Renal cortical epithelial cell (primary cell): ENCODE data around the gene SLC30A2. TPM values are rescaled to one million over a fixed set of nuclear protein-coding genes. Genes with fewer than 3 reads are reported as not detected.
A peak's percentile ranks its signal among the peaks of the same experiment; 100 is the strongest.

Experiments used
- DNase-seq: peaks from one replicate; pipeline ENCODE4 v3.0.0-alpha.2; 2011; ENCODE audit warnings: low read depth
- total RNA-seq: library from RNA; depleted of rRNA; stranded (reverse); fragments of >200 nt; gene quantifications from 2 replicates; pipeline ENCODE4 v1.2.3, GENCODE V29; 2014

Gene SLC30A2
- total RNA-seq, 1 donor from 2014 or later: 1.1 TPM

DNA sequence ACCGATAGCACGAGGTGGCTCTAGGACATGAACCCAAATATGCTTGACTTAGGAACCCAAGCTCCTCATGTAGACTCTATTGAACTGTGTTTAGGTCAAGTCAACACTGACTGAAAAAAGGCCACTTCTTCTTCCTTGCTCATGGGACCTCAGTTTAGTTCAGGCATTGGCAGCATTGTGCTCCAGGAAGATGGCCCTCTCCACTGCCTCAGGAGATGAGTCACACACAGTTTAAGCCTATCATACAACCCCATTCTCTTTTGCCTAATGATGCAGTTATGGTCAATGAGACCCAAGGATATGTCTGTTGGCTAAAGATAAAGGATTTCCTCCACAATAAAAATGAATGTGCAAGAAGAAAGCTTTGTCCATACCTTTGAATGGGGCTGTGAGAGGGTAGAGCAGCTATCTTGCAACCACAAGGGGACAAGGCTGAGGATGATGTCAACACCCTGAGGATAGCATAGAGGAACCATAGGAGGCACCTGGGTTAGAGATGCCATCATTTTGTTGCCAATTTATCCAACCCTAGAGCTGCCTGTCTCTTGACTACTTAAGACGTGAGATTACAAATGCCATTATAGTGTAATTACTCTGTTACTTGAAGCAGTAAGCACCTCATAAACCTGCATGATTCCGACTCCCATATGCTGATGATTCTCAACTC, 24.5 kb upstream of the SLC30A2 start:
- DNase-seq: no peak

DNA sequence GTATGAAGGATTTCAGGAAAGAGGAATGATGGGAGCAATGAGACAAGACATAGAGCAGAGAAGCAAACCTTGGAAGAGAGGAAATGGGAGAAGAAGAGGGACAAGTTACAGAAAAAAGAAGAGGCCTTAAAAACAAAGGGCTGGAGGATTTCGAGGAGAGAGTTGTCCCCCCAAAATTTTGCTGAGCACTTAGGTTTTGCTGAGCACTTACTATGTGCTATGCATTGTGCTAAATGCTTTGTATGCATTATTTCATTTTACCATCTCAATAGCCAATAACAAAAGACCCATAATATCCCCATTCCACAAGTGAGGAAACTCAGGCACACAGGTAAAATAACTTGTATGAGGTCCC, 24.0 kb upstream of the SLC30A2 start:
- no peak for DNase-seq

DNA sequence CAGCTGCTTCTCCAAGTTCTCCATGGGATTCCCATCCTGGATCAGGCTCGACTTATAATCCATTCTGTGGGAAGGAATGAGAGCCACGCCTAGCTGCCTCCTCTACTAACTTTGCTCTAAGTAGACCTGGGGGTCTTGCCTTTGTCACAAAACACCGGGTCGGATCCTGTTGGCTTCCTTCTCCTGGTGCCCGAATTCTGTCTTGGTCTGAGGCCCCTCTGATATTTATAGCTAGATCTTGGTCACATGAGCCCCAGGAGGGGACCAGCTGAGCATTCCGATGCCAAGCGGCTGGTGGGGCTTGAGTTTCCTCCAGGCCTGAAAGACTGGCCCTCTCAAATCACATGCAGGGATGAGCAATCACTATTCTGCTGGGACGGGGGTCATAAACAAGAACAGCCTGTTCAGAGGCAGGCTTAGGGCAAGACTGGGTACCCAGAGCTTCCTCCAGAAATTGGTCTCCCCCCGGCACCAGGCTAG, 21.6 kb upstream of the SLC30A2 start, which contains the start of gene TRIM63:
Gene TRIM63 (minus strand): TSS at position 199 of the 480 bp plus-strand sequence. CDS start 136 bp downstream, at position 63.
- no peak for DNase-seq

DNA sequence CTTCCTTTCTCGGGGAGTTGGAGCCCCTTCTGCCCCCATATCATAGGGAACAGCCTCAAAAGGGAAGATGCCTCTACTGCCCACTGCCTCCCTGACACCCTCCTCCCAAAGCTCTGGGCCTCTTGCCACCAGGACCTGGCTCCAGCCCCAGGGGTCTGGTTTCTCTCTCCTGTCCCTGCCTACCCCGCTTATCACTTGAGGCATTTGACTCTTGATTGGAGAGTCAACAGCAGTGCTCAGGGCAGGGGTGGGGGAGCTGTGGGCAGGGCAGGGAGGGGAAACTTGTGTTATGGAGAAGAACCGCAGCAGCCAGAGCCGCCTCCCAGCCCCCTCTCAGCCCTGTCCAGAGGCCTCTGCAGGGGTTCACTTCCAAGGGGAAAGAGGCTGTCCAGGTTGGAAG, 20.9 kb upstream of the SLC30A2 start:
- no peak for DNase-seq

DNA sequence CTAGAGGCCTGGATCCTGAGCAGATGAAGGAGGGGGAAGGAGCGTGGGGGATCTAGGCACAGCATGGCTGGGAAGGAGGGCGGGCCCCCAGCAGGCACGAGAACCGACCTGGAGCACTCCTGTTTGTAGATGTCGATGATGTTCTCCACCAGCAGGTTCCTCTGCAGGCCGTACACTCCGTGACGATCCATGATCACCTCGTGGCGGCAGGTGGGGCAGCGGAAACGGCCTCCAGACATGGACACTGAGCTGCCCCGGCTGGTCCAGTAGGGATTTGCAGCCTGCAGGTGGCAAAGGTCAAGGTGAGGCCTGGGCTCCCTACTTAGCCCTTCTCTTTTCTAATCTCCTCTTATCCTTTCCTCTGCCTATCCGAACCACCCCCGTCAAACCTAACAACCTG, 20.2 kb upstream of the SLC30A2 start:
- no peak for DNase-seq

DNA sequence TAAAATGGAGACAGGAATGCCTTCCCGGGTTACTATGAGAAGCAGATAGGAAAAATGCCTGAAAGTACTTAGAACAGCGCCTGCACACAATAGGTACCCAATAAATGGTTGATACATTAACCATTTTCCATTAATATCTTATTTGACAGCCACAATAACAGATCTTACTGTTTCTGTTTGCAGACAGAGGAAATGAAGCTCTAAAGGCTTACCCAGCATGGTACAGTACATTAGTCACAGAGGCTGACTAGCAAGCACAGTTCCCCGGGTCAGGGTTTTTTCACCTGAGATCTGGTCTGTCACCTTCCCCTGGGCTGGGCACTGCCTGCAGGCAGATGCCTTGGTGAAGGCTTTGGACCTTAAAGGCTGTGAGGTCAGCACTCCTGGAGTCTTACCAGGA, 18.6 kb upstream of the SLC30A2 start:
- peak; percentile 95 for DNase-seq

DNA sequence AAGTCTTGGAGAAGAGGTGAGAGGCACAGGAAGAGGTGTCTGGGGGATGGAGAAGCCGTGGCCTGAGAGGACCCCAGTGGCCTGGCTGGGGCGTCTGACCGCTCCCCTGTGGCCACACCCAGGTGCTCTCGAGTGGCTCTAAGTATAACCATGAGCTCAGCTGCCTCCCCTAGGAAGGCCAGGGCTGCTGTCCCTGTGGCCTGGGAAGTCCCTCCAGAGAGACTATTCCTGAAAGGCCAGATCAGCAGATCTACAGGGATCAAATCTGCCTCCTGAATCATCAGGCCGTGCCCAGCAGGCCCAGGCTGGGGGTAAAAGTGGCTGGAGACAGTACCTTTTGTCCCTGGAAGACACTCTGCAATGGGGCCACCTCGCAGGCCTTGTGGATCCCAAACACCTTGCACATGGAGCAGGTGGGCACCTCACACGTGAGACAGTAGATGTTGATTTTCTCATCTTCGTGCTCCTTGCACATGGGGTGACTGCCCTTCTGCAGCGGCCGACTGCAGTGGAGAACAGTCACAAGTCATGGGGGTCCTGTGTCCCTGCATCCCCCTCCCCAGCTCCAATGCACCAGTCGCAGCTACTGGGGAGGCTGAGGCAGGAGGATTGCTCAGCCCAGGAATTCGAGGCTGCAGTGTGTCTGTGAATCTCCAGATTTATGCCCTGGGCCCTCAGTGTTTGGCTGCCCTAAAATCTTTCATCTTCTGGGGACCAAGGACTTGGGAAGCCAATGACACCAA, 15.1 kb upstream of the SLC30A2 start:
- DNase-seq: no peak

DNA sequence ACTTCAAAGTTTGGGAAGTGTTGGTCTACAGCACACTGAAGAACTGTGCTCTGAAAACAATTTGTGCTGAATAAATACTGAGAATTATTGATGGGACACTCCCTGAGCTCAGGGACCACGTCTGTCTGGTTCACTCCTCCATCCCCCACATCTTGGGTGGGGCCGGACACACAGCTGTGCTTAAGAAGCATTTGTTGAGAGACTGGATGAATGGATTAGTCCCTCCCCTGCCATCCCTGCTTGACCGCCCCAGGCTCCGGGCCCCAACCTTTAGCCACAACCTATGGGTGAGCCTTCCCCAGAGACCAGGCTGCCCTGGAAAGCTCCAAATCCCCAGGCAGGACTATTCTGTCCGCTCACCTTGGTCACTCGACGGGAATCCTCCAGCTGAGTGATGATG, 14.0 kb upstream of the SLC30A2 start:
- no peak for DNase-seq

DNA sequence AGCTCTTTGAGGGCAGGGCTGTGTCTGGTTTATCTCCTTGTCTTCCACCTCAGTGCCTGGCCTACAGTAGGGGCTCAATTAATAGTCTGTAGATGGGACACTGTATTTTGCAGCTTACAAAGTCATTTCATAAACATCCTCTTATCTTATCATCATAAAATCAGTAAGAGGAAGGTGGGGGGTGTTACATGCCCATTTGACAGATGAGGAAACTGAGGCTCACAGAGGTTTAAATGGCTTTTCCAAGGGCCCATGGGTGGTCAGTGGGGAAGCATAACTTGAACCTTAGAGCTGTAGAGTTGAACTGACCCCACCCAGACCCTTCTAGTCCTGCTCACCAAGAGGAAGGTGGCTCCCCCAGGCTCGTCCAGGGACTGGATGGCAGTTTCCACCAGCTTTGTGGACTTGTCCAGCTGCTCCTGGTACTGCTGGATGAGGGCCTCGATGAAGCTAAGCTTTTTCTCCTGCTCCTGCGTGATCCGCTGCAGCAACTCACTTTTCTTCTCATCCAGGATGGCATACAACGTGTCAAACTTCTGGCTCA, 12.2 kb upstream of the SLC30A2 start:
- no peak for DNase-seq

DNA sequence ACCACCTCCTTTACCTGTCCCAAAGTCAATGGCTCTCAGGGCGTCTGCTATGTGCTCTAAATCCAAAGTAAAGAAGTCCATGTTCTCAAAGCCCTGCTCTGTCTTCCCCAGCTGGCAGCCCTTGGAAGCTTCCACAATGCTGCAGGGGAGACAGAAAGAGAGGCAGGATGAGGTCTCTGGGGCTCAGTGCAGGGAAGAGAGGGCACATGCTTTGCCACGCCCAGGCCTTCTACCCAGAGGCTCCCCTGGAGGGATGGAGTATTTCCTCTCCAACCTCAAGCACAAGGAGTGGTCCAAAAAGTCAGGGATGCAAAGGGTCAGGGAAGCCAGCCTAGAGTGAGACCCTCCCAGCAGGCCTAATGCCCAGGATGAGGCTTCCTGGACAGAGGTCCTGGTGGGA, 11.3 kb upstream of the SLC30A2 start:
- no peak for DNase-seq

DNA sequence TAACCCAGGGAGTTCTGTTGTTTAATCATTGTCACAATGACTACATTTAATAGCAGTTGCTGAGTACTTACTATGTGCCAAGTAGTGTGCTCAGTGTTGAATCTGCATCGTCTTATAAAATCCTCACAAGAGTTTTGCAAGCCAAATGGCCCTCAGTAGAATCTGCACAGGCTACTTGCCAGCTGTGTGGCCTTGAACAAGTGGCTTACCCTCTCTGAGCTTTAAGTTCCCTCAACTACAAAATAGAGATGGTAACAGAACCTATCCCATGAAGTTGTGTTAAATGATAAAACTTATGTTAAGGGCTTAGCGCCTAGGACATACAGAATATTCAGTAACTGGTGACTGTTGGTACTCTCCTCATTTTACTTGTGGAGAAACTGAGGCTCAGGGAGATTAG, 9.1 kb upstream of the SLC30A2 start:
- DNase-seq: no peak

DNA sequence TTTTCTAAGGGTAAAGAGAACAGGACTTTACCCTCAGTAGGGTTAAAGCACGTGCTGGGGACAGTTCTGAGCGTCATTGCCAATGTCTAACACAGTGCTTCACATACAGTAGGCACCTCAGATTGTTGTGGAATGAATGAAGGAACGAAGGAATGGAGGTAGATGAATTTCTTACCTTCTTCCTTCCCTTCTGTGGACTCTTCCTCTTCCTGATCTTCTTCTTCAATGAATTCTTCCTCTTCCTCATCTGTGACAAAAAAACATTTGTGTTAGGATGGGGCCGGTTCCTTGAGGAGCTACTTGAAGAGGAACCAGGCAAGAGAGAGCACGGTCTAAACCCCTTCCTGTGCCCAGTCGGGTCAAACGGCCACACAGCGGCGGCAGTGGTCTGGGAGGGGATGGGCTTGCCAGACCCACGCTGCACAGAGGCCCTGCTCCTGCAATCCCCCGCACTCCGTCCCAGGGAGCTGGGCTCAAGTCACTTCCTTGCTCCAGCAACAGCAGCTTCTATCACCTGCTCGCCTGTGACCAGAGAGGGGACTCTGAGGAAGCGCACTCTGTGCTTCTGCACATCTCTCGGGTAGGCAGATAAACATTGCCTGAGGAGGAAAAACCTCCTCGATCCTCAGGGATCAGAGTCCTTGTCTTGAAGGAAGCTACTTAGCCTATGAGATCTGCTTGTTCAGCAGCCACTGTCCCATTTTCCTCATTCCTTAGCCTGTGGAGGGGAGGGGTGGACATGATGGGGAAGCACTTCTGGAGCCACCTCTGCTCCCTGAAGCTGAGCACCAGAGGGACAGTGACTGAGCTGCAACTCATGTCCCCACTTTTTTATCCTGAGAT, 8.0 kb upstream of the SLC30A2 start:
- DNase-seq: no peak

DNA sequence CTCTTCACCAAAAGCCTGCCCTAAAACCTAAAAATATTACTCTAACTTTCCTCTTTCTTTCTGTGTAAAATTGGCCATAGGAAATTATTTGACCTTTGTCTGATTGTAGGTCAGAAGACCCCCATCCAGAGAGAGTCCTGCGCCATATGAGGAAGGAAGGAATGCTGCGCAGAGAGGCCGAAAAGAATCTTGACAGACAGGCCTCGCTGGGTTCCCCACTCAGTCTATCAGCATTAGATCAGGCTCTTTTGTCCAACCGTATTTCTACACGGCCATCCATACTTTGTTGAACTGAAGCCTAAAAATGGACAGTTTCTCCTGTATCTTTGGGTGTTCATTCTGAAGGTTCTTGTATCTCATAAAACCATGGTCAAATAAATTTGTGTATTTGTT, 4.3 kb upstream of the SLC30A2 start:
- DNase-seq: no peak

DNA sequence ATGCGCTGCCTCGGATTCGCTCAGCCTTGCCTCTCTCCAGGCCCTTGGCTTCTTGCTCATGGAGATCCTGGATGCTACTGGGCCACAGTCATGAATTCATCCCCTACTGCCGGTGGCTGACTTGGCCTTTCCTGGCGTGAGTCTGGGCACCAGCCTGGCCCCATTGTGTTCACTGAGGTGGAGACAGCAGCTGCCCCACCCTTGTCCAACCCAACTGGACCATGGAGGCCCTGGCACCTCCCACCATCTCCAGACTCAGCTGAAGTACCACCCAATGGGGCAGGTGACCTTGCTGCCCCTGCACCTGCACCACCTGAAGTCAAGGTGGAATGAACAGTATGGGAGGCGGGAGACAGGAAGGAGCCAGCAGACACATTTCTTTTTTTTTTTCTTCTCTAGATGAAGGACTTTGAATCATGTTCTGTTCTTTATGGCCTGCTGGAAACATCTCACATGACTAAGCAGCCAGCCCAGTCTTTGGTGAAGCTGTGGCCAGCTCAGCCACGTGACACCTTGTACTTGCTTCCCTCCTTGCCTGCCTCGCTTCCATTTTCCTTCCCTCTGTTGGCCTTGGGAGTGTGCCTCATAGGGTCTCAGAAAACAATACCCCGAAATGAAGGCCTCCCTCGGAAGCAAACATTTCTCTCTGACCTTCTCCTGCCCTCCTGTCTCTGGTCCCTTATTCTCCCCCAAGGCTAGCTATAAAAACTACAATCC, 3.8 kb upstream of the SLC30A2 start:
- DNase-seq: peak; percentile 80

DNA sequence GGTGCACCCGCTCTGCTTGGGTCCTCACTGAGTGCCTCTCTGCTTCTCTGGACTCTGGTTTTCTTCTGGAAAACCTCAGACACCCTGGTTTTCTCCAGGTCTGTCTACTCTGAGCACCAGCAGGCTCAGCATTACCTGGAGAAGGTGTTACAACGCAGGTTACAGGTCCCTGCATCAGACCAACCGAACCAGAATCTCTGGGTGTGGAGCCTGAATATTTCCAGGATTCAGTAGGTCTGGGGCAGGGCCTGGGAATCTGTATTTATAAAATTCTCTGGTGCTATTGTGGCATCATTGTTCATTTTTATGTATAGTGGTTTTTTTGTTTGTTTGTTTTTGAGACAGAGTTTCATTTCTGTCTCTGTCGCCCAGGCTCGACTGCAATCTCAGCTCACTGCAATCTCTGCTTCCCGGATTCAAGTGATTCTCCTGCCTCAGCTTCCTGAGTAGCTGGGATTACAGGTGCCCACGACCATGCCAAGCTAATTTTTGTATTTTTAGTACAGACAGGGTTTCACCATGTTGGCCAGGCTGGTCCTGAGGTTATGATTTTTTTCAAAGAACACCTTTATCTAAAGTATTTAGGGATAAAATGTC, 1.5 kb upstream of the SLC30A2 start:
- no peak for DNase-seq

DNA sequence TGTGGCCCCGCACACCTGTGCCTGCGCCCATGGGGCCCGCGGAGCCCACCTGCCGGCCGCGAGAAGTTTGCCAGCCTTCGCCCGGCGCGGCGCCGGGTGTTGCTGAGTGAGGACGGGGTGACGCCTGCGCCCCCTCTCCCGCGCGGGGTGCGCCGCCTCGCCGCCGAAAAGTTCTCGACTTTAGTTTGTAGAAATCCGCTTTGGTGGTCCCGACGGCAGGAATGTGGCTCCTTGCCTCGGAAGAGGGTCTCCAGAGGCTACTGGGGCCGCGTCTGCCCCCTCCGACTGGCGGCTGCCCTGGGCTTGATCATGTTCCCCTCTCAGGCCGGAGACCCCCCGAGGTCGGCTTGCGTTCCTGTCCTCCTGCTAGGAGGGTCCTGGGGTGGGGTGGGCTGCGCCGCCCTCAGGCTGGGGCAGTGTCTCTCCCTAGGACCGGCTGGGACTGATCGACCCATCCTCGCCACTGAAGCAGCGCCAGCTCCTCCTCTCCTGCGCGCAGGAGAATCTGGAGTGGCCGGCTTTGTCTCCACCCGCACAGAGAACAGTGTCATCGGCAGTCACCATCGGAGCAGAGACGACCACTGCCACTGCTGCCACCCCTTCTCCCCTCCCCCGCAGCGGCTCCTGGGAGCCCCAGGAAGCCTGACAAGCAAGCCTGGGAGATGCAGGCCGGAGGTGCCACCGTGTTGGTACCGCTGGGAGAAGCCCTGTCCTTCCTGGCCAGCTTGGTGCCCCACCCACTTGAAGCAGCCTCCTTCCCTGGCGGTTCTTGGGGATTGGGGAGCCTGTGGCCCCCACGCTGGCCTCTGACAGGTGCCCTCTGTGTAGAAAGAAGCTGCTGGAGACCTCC, 553 bp upstream of the SLC30A2 start:
- no peak for DNase-seq

DNA sequence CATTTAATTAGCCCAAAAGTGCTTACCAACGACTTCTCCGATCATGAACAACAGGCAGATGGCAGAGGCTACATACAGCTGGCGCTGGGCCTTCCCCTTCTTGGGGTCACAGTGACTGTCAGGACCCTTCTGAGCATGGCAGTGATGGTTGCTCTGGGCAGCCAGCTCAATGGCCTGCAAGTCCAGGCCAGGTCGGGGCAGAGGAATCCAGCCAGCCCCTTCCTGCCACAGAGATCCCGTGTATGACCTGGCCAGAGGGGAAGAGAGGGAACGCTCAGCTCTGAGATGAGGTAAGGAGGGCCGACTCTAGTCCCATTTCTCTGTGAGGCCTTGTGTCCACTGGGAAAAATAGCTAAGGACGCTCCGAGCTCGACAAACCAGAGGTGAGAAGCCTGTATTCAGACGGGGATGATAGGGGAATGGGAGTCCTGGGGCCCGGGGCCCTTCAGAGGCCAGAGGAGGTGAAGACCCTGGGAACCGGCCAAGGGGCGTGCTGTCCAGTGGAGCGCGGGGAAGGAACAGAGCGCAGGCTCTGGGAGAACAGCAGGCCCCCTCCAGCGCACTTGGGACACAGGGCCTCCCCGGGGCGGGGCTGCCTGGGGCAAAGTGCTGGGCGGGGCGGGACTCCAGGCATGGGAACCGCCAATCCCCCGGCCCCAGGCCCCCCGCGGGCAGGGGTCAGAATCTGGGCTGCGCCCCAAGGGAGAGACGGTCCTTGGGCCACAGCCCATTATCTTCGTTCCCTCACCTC, 772 bp downstream of the SLC30A2 start:
- no peak for DNase-seq

DNA sequence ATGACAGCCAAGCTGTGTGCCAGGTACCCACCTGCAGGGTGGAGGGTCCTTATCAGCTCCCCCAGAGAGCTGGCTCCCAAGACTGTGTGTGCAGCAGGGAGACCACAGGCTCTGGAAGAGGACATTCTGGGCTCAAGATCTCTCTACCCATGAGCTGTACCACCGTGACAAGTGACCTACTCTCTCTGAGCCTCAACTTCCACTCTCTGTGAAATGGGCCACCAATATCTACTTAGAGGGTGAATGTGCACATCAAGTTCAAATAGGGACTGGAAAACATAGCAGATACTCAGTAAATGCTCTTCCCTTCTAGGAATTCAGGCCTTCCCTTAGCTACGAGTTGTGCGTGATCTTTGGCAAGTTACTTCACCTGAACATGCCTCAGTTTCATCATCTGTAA, 1.5 kb downstream of the SLC30A2 start:
- no peak for DNase-seq

DNA sequence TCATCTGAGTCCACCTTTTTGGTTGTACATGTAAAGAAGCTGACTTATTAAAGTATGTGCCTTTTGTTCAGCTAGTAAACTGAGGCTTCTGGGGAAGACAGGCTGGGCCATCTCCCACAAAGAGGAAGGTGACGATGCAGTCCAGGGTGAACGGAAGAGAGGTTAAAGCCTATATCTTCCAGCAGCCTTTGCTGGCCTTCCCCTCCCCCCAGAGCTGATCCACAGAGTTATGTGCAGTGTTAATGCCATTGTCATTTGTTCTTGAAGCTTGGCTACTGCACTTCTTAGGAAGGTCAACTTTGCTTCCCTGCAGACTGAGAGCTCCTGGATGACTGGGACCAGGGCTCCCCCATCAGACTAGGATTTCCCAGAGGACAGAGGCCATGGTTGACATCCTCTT, 2.2 kb downstream of the SLC30A2 start:
- no peak for DNase-seq

DNA sequence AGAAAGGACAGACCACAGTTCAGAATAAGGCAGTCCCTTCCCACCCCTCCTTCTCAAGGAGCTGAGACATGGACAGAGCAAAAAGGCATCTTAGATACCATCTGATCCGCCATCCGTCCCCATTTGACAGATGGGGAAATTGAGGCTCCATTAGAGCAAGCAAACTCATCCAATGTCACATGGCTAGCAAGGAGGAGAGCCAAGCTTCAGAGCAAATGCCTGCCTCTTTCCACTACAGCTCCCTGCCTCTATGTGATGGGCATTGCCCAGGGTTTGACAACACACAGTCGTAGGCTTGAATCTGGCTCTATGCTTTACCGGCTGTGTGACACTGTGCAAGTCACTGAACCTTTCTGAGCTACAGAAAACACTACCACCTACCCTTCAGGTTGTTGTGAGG, 3.9 kb downstream of the SLC30A2 start:
- DNase-seq: no peak
